WTC11 (cell line): Measurements from ENCODE around the gene SYCP2. TPM values are rescaled to one million over a fixed set of nuclear protein-coding genes. Genes with fewer than 3 reads are reported as not detected.

Experiments used
- ATAC-seq: fragments of 200-7000 bp; cut with Tn5 transposase; 2 replicates; pipeline ENCODE4 v1.10.0; 2021; ENCODE audit warnings: mild to moderate bottlenecking, moderate library complexity
- CTCF ChIA-PET: fragments of 300-600 bp; sonication (Branson Sonifier 250); formaldehyde crosslinking; loops from one replicate; lab custom pipeline; 2021; ENCODE audit warnings: antibody characterized with exemption; lab: Charles Lee
- POLR2A ChIA-PET: fragments of 350-600 bp; sonication (Branson Sonifier 250); formaldehyde crosslinking; loops from one replicate; lab custom pipeline; 2021; ENCODE audit warnings: antibody characterized with exemption; lab: Charles Lee
- DNase-seq: peaks from one replicate; pipeline ENCODE4 v3.0.0; 2021; ENCODE audit warnings: low spot score
- H3K27ac Mint-ChIP-seq: 2 replicates; pipeline ENCODE4 v1.8.0; 2021; ENCODE audit warnings: mixed read lengths
- H3K27me3 Mint-ChIP-seq: 2 replicates; pipeline ENCODE4 v1.8.0; 2021; ENCODE audit warnings: low read depth, mild to moderate bottlenecking, moderate library complexity, mixed read lengths
- H3K36me3 Mint-ChIP-seq: 2 replicates; pipeline ENCODE4 v1.8.0; 2021; ENCODE audit warnings: mixed read lengths
- H3K4me1 Mint-ChIP-seq: 2 replicates; pipeline ENCODE4 v1.8.0; 2022; ENCODE audit warnings: mixed read lengths
- H3K4me3 Mint-ChIP-seq: 2 replicates; pipeline ENCODE4 v1.8.0; 2021; ENCODE audit warnings: mild to moderate bottlenecking, moderate library complexity, mixed read lengths
- H3K9me3 Mint-ChIP-seq: 2 replicates; pipeline ENCODE4 v1.8.0; 2021; ENCODE audit warnings: mixed read lengths
- CBFB ChIP-seq: sonication (generic); formaldehyde crosslinking; IDR thresholded peaks from 2 replicates; pipeline ENCODE4 v1.8.1; 2022; ENCODE audit warnings: mild to moderate bottlenecking, low read depth, missing genetic modification reagents
- CREM ChIP-seq: sonication (generic); formaldehyde crosslinking; IDR thresholded peaks from 2 replicates; pipeline ENCODE4 v1.8.1; 2022; ENCODE audit warnings: mild to moderate bottlenecking, missing genetic modification reagents, moderate library complexity
- ELF4 ChIP-seq: sonication (generic); formaldehyde crosslinking; IDR thresholded peaks from 2 replicates; pipeline ENCODE4 v1.8.1; 2022; ENCODE audit warnings: low read depth, mild to moderate bottlenecking, moderate library complexity, missing genetic modification reagents
- FOXK1 ChIP-seq: sonication (generic); formaldehyde crosslinking; IDR thresholded peaks from 2 replicates; pipeline ENCODE4 v1.8.0; 2022; ENCODE audit warnings: mild to moderate bottlenecking, moderate library complexity, missing genetic modification reagents
- IRF2 ChIP-seq: sonication (generic); formaldehyde crosslinking; IDR thresholded peaks from 2 replicates; pipeline ENCODE4 v1.8.0; 2022; ENCODE audit warnings: low read depth, missing genetic modification reagents, borderline replicate concordance
- JAZF1 ChIP-seq: fragments of 250-450 bp; sonication (Bioruptor Pico); IDR thresholded peaks from 2 replicates; pipeline ENCODE4 v1.9.0; 2021; ENCODE audit warnings: moderate library complexity, mild to moderate bottlenecking, inconsistent platforms
- JUN ChIP-seq: sonication (generic); formaldehyde crosslinking; IDR thresholded peaks from 2 replicates; pipeline ENCODE4 v1.8.0; 2023; ENCODE audit warnings: mild to moderate bottlenecking, missing genetic modification reagents
- NFE2L1 ChIP-seq: sonication (generic); formaldehyde crosslinking; IDR thresholded peaks from 2 replicates; pipeline ENCODE4 v1.8.1; 2023; ENCODE audit warnings: missing genetic modification reagents
- NR1H2 ChIP-seq: sonication (generic); formaldehyde crosslinking; IDR thresholded peaks from 2 replicates; pipeline ENCODE4 v1.9.0; 2021; ENCODE audit warnings: mild to moderate bottlenecking, moderate library complexity, missing genetic modification reagents
- NR3C1 ChIP-seq: sonication (generic); formaldehyde crosslinking; conservative IDR thresholded peaks from 2 replicates; pipeline ENCODE4 v1.8.1; 2023; ENCODE audit warnings: low read depth, mild to moderate bottlenecking, missing genetic modification reagents
- PRRX2 ChIP-seq: fragments of 250-450 bp; sonication (Bioruptor Pico); IDR thresholded peaks from 2 replicates; pipeline ENCODE4 v1.8.0; 2021; ENCODE audit warnings: mild to moderate bottlenecking
- RELA ChIP-seq: sonication (generic); formaldehyde crosslinking; IDR thresholded peaks from 2 replicates; pipeline ENCODE4 v1.8.1; 2022; ENCODE audit warnings: missing genetic modification reagents, mild to moderate bottlenecking, borderline replicate concordance
- RORB ChIP-seq: fragments of 250-450 bp; sonication (Bioruptor Pico); IDR thresholded peaks from 2 replicates; pipeline ENCODE4 v1.9.0; 2021; ENCODE audit warnings: mild to moderate bottlenecking
- SMAD3 ChIP-seq: sonication (generic); formaldehyde crosslinking; IDR thresholded peaks from 2 replicates; pipeline ENCODE4 v1.8.0; 2022; ENCODE audit warnings: missing genetic modification reagents, mild to moderate bottlenecking, borderline replicate concordance
- SMAD4 ChIP-seq: sonication (generic); formaldehyde crosslinking; IDR thresholded peaks from 2 replicates; pipeline ENCODE4 v1.8.0; 2022; ENCODE audit warnings: mild to moderate bottlenecking, missing genetic modification reagents
- SOX15 ChIP-seq: fragments of 250-450 bp; sonication (Bioruptor Pico); IDR thresholded peaks from 2 replicates; pipeline ENCODE4 v1.9.0; 2021; ENCODE audit warnings: mild to moderate bottlenecking
- TCF7 ChIP-seq: sonication (generic); formaldehyde crosslinking; IDR thresholded peaks from 2 replicates; pipeline ENCODE4 v1.8.0; 2022; ENCODE audit warnings: mild to moderate bottlenecking, low read depth, missing genetic modification reagents, moderate library complexity
- TEAD1 ChIP-seq: sonication (generic); formaldehyde crosslinking; IDR thresholded peaks from 2 replicates; pipeline ENCODE4 v1.8.0; 2022; ENCODE audit warnings: mild to moderate bottlenecking, missing genetic modification reagents
- ZNF423 ChIP-seq: fragments of 250-450 bp; sonication (Bioruptor Pico); IDR thresholded peaks from 2 replicates; pipeline ENCODE4 v2.1.2; 2022; ENCODE audit warnings: mild to moderate bottlenecking, moderate library complexity
- ZNF671 ChIP-seq: fragments of 250-450 bp; sonication (Bioruptor Pico); IDR thresholded peaks from 2 replicates; pipeline ENCODE4 v1.8.0; 2021; ENCODE audit warnings: mild to moderate bottlenecking
- total RNA-seq: library from RNA; stranded (reverse); gene quantifications from 3 replicates; pipeline ENCODE4 v1.2.3, GENCODE V29; 2021
- TF ChIP-seq, protein P1 (sequence below): fragments of 250-450 bp; sonication (Bioruptor Pico); IDR thresholded peaks from 2 replicates; pipeline ENCODE4 v1.9.0; 2021; ENCODE audit warnings: mild to moderate bottlenecking
- TF ChIP-seq, protein P2 (sequence below): sonication (generic); formaldehyde crosslinking; IDR thresholded peaks from 2 replicates; pipeline ENCODE4 v1.8.1; 2022; ENCODE audit warnings: mild to moderate bottlenecking, moderate library complexity, missing genetic modification reagents
- TF ChIP-seq, protein P3 (sequence below): sonication (generic); formaldehyde crosslinking; IDR thresholded peaks from 2 replicates; pipeline ENCODE4 v1.8.1; 2022; ENCODE audit warnings: low read depth, missing genetic modification reagents, borderline replicate concordance
- TF ChIP-seq, protein P4 (sequence below): fragments of 200-600 bp; IDR thresholded peaks from 2 replicates; pipeline ENCODE4 v1.8.0; 2022; ENCODE audit warnings: antibody characterized with exemption
- TF ChIP-seq, protein P5 (sequence below): sonication (generic); formaldehyde crosslinking; IDR thresholded peaks from 2 replicates; pipeline ENCODE4 v1.8.0; 2023; ENCODE audit warnings: missing genetic modification reagents
- TF ChIP-seq, protein P6 (sequence below): sonication (generic); formaldehyde crosslinking; IDR thresholded peaks from 2 replicates; pipeline ENCODE4 v1.8.1; 2023; ENCODE audit warnings: mild to moderate bottlenecking, missing genetic modification reagents, moderate library complexity
- TF ChIP-seq, protein P7 (sequence below): fragments of 250-450 bp; sonication (Bioruptor Pico); IDR thresholded peaks from 2 replicates; pipeline ENCODE4 v1.8.0; 2021; ENCODE audit warnings: mild to moderate bottlenecking

SYCP2 gene
- total RNA-seq, 1 experiment from 2014 or later: 0.31 TPM

DNA sequence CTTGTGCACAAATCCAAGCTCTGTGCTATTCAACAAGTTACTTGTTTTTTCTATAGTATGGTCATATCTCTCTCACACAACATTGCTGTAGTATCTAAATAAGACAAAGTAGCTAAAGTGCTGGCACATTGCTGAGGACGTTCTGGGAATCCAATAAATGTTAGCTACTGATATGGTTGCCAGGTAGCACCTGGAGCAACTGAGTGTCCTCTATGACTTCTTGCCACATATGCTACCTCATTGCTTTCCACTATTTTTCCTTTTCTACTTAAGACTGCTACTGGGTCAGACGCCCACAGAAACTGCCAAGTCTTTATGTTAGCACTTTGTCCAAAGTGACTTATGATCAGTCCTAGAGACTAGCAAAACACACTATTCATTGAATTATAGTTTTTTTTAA lies 85.3 kb downstream of the SYCP2 start:
- ChIA-PET POLR2A (no interaction called here), CTCF (interaction anchor here (1.1 to 3.4 kb wide), 3 partner anchors 9 to 97 kb away, joined by 3 to 89 read pairs (median 10); no protein-coding TSS in a partner anchor)
- Mint-ChIP-seq H3K27me3 (peaks cover 41% of the 10 kb centered on the region), H3K36me3 (no peaks in the 10 kb centered on the region), H3K9me3 (peaks cover 1% of the 10 kb centered on the region; the same call in 1 of the 2 replicates), H3K27ac (no peak overlapping the region), H3K4me1 (no peaks in the 10 kb centered on the region), H3K4me3 (no peak overlapping the region)
- no peak for TF ChIP-seq NFE2L1 (CRISPR knock-in tag)
- TF ChIP-seq RELA (CRISPR knock-in tag): no peak
- no peak for TF ChIP-seq ZNF423 (CRISPR knock-in tag)
- no peak for TF ChIP-seq PRRX2
- TF ChIP-seq JUN (CRISPR knock-in tag): no peak
- TF ChIP-seq JAZF1 (CRISPR knock-in tag): no peak
- TF ChIP-seq, protein P1, sequence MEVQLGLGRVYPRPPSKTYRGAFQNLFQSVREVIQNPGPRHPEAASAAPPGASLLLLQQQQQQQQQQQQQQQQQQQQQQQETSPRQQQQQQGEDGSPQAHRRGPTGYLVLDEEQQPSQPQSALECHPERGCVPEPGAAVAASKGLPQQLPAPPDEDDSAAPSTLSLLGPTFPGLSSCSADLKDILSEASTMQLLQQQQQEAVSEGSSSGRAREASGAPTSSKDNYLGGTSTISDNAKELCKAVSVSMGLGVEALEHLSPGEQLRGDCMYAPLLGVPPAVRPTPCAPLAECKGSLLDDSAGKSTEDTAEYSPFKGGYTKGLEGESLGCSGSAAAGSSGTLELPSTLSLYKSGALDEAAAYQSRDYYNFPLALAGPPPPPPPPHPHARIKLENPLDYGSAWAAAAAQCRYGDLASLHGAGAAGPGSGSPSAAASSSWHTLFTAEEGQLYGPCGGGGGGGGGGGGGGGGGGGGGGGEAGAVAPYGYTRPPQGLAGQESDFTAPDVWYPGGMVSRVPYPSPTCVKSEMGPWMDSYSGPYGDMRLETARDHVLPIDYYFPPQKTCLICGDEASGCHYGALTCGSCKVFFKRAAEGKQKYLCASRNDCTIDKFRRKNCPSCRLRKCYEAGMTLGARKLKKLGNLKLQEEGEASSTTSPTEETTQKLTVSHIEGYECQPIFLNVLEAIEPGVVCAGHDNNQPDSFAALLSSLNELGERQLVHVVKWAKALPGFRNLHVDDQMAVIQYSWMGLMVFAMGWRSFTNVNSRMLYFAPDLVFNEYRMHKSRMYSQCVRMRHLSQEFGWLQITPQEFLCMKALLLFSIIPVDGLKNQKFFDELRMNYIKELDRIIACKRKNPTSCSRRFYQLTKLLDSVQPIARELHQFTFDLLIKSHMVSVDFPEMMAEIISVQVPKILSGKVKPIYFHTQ (CRISPR knock-in tag): no peak
- TF ChIP-seq, protein P2, sequence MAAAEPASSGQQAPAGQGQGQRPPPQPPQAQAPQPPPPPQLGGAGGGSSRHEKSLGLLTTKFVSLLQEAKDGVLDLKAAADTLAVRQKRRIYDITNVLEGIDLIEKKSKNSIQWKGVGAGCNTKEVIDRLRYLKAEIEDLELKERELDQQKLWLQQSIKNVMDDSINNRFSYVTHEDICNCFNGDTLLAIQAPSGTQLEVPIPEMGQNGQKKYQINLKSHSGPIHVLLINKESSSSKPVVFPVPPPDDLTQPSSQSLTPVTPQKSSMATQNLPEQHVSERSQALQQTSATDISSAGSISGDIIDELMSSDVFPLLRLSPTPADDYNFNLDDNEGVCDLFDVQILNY: no peak
- no peak for TF ChIP-seq SMAD3 (CRISPR knock-in tag)
- TF ChIP-seq CREM (CRISPR knock-in tag): no peak
- TF ChIP-seq SMAD4 (CRISPR knock-in tag): no peak
- TF ChIP-seq NR3C1 (CRISPR knock-in tag): no peak
- no peak for TF ChIP-seq FOXK1 (CRISPR knock-in tag)
- TF ChIP-seq TCF7 (CRISPR knock-in tag): no peak
- ATAC-seq: no peak
- DNase-seq: no peak

DNA sequence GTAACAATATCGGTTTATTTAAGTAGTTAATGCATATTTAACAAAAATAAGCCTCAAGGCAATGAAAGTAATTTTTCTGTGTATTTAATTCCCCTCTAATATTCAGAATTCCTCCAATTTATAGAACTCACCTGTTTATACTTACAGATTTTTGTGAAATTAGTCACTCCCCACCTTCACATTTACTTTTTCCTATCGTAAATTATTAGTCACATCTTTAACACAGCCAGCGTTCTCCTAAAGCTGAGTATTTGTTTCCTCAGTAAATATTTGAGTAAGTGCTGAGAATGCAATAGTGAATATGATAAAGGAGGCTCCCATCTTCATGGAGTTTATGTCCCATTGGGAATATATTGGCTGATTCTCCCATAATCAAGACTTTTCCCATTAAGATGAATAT lies 88.0 kb downstream of the SYCP2 start:
- Mint-ChIP-seq H3K27me3 (peaks cover 58% of the 10 kb centered on the region), H3K27ac (no peak overlapping the region)
- DNase-seq: no peak
- TF ChIP-seq, protein P3, sequence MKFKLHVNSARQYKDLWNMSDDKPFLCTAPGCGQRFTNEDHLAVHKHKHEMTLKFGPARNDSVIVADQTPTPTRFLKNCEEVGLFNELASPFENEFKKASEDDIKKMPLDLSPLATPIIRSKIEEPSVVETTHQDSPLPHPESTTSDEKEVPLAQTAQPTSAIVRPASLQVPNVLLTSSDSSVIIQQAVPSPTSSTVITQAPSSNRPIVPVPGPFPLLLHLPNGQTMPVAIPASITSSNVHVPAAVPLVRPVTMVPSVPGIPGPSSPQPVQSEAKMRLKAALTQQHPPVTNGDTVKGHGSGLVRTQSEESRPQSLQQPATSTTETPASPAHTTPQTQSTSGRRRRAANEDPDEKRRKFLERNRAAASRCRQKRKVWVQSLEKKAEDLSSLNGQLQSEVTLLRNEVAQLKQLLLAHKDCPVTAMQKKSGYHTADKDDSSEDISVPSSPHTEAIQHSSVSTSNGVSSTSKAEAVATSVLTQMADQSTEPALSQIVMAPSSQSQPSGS (CRISPR knock-in tag): no peak
- TF ChIP-seq CBFB (CRISPR knock-in tag) (no peak), RORB (CRISPR knock-in tag) (no peak), ELF4 (no peak), IRF2 (CRISPR knock-in tag) (no peak), SOX15 (no peak), NR1H2 (CRISPR knock-in tag) (no peak), TEAD1 (CRISPR knock-in tag) (no peak), ZNF671 (CRISPR knock-in tag) (no peak)
- TF ChIP-seq, protein P4, sequence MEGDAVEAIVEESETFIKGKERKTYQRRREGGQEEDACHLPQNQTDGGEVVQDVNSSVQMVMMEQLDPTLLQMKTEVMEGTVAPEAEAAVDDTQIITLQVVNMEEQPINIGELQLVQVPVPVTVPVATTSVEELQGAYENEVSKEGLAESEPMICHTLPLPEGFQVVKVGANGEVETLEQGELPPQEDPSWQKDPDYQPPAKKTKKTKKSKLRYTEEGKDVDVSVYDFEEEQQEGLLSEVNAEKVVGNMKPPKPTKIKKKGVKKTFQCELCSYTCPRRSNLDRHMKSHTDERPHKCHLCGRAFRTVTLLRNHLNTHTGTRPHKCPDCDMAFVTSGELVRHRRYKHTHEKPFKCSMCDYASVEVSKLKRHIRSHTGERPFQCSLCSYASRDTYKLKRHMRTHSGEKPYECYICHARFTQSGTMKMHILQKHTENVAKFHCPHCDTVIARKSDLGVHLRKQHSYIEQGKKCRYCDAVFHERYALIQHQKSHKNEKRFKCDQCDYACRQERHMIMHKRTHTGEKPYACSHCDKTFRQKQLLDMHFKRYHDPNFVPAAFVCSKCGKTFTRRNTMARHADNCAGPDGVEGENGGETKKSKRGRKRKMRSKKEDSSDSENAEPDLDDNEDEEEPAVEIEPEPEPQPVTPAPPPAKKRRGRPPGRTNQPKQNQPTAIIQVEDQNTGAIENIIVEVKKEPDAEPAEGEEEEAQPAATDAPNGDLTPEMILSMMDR: no peak
- TF ChIP-seq, protein P5, sequence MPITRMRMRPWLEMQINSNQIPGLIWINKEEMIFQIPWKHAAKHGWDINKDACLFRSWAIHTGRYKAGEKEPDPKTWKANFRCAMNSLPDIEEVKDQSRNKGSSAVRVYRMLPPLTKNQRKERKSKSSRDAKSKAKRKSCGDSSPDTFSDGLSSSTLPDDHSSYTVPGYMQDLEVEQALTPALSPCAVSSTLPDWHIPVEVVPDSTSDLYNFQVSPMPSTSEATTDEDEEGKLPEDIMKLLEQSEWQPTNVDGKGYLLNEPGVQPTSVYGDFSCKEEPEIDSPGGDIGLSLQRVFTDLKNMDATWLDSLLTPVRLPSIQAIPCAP: no peak
- TF ChIP-seq, protein P6, sequence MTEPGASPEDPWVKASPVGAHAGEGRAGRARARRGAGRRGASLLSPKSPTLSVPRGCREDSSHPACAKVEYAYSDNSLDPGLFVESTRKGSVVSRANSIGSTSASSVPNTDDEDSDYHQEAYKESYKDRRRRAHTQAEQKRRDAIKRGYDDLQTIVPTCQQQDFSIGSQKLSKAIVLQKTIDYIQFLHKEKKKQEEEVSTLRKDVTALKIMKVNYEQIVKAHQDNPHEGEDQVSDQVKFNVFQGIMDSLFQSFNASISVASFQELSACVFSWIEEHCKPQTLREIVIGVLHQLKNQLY (CRISPR knock-in tag): no peak
- TF ChIP-seq, protein P2: no peak
- TF ChIP-seq, protein P7, sequence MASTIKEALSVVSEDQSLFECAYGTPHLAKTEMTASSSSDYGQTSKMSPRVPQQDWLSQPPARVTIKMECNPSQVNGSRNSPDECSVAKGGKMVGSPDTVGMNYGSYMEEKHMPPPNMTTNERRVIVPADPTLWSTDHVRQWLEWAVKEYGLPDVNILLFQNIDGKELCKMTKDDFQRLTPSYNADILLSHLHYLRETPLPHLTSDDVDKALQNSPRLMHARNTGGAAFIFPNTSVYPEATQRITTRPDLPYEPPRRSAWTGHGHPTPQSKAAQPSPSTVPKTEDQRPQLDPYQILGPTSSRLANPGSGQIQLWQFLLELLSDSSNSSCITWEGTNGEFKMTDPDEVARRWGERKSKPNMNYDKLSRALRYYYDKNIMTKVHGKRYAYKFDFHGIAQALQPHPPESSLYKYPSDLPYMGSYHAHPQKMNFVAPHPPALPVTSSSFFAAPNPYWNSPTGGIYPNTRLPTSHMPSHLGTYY: no peak

More for the DNA sequence above, 88.0 kb downstream of the SYCP2 start:
- no peaks in the 10 kb centered on the region for H3K36me3 Mint-ChIP-seq
- no peaks in the 10 kb centered on the region for H3K4me1 Mint-ChIP-seq
- ATAC-seq: no peak
- H3K9me3 Mint-ChIP-seq: no peaks in the 10 kb centered on the region
- CTCF ChIA-PET: interaction anchor here (0.6 to 0.9 kb wide), 2 partner anchors 26 to 62 kb away, joined by 3 to 4 read pairs; no protein-coding TSS in a partner anchor
- no peak overlapping the region for H3K4me3 Mint-ChIP-seq
- POLR2A ChIA-PET: no interaction called here
